Measurements from ENCODE around the gene MFSD6L. TPM values are rescaled to one million over a fixed set of nuclear protein-coding genes. Genes with fewer than 3 reads are reported as not detected.

The MFSD6L gene
- total RNA-seq, 1 donor from 2014 or later: 0.12 TPM

- no peak for DNase-seq (ENCODE audit: extremely low read depth, low read depth, low spot score)
These were observed 1.5 kb downstream of the MFSD6L start for GRCh38 chr17:8797621-8798175.

- no peak for DNase-seq (ENCODE audit: extremely low read depth, low read depth, low spot score)
These were observed 4.5 kb downstream of the MFSD6L start for GRCh38 chr17:8794636-8795035.

- DNase-seq (ENCODE audit: extremely low read depth, low read depth, low spot score): no peak
These were observed 5.5 kb downstream of the MFSD6L start for GRCh38 chr17:8793649-8794048.

GRCh38 chr17:8792646-8793045, 6.5 kb downstream of the MFSD6L start:
- no peak for DNase-seq (ENCODE audit: extremely low read depth, low read depth, low spot score)

GRCh38 chr17:8791910-8792270, 7.3 kb downstream of the MFSD6L start:
- DNase-seq (ENCODE audit: extremely low read depth, low read depth, low spot score): no peak

- DNase-seq (ENCODE audit: extremely low read depth, low read depth, low spot score): no peak
These were observed 7.8 kb downstream of the MFSD6L start for GRCh38 chr17:8791248-8791909.

GRCh38 chr17:8789743-8790142, 9.4 kb downstream of the MFSD6L start:
- no peak for DNase-seq (ENCODE audit: extremely low read depth, low read depth, low spot score)

- DNase-seq (ENCODE audit: extremely low read depth, low read depth, low spot score): no peak
These were observed 10.2 kb downstream of the MFSD6L start for GRCh38 chr17:8788998-8789397.

GRCh38 chr17:8785547-8786413, 13.4 kb downstream of the MFSD6L start:
- peak; percentile 25 for DNase-seq (ENCODE audit: extremely low read depth, low read depth, low spot score)

GRCh38 chr17:8782176-8782575, 17.0 kb downstream of the MFSD6L start:
- DNase-seq (ENCODE audit: extremely low read depth, low read depth, low spot score): no peak

GRCh38 chr17:8781776-8782175, 17.4 kb downstream of the MFSD6L start:
- DNase-seq (ENCODE audit: extremely low read depth, low read depth, low spot score): no peak

- DNase-seq (ENCODE audit: extremely low read depth, low read depth, low spot score): no peak
These were observed 22.3 kb downstream of the MFSD6L start for GRCh38 chr17:8776881-8777280.

- no peak for DNase-seq (ENCODE audit: extremely low read depth, low read depth, low spot score)
These were observed 22.9 kb downstream of the MFSD6L start for GRCh38 chr17:8776248-8776647.

GRCh38 chr17:8766731-8767130, 32.4 kb downstream of the MFSD6L start:
- DNase-seq (ENCODE audit: extremely low read depth, low read depth, low spot score): no peak

GRCh38 chr17:8762012-8762411, 37.2 kb downstream of the MFSD6L start:
- no peak for DNase-seq (ENCODE audit: extremely low read depth, low read depth, low spot score)

- DNase-seq (ENCODE audit: extremely low read depth, low read depth, low spot score): no peak
These were observed 41.0 kb downstream of the MFSD6L start, which contains the start of gene SPDYE4 for GRCh38 chr17:8758137-8758596. TSS of gene SPDYE4 (minus strand) at chr17:8758546. CDS start at chr17:8758382, 164 bp downstream.

- no peak for DNase-seq (ENCODE audit: extremely low read depth, low read depth, low spot score)
These were observed 42.0 kb downstream of the MFSD6L start for GRCh38 chr17:8757189-8757588.

- no peak for DNase-seq (ENCODE audit: extremely low read depth, low read depth, low spot score)
These were observed 43.4 kb downstream of the MFSD6L start for GRCh38 chr17:8755590-8756255.

GRCh38 chr17:8754890-8755289, 44.3 kb downstream of the MFSD6L start:
- DNase-seq (ENCODE audit: extremely low read depth, low read depth, low spot score): no peak

- no peak for DNase-seq (ENCODE audit: extremely low read depth, low read depth, low spot score)
These were observed 45.2 kb downstream of the MFSD6L start for GRCh38 chr17:8753976-8754440.
